ENCODE results near the gene TWNK.

GRCh38 chr10:100942229-100942628, 45.1 kb upstream of the TWNK start:
- TF ChIP-seq CTCF (IDR thresholded peaks at IDR 0.05) (no peak), MAX (IDR thresholded peaks at IDR 0.05) (no peak), SMC3 (IDR thresholded peaks at IDR 0.05) (no peak), POLR2A (IDR thresholded peaks at IDR 0.05; ENCODE audit: low read length) (no peak), EP300 (IDR thresholded peaks at IDR 0.05) (no peak), CHD4 (IDR thresholded peaks at IDR 0.05; ENCODE audit: borderline replicate concordance) (no peak), JUN (IDR thresholded peaks at IDR 0.05) (no peak), RFX5 (IDR thresholded peaks at IDR 0.05) (no peak), SREBF2 (IDR thresholded peaks at IDR 0.05) (no peak), NR3C1 (IDR thresholded peaks at IDR 0.05) (no peak), CHD2 (IDR thresholded peaks at IDR 0.05; ENCODE audit: low read length, partially characterized antibody) (no peak), RAD21 (conservative IDR thresholded peaks at IDR 0.05 in 1 of 2, IDR thresholded peaks at IDR 0.05 in 1 of 2) (no peak)
- TF ChIP-seq, protein P1, sequence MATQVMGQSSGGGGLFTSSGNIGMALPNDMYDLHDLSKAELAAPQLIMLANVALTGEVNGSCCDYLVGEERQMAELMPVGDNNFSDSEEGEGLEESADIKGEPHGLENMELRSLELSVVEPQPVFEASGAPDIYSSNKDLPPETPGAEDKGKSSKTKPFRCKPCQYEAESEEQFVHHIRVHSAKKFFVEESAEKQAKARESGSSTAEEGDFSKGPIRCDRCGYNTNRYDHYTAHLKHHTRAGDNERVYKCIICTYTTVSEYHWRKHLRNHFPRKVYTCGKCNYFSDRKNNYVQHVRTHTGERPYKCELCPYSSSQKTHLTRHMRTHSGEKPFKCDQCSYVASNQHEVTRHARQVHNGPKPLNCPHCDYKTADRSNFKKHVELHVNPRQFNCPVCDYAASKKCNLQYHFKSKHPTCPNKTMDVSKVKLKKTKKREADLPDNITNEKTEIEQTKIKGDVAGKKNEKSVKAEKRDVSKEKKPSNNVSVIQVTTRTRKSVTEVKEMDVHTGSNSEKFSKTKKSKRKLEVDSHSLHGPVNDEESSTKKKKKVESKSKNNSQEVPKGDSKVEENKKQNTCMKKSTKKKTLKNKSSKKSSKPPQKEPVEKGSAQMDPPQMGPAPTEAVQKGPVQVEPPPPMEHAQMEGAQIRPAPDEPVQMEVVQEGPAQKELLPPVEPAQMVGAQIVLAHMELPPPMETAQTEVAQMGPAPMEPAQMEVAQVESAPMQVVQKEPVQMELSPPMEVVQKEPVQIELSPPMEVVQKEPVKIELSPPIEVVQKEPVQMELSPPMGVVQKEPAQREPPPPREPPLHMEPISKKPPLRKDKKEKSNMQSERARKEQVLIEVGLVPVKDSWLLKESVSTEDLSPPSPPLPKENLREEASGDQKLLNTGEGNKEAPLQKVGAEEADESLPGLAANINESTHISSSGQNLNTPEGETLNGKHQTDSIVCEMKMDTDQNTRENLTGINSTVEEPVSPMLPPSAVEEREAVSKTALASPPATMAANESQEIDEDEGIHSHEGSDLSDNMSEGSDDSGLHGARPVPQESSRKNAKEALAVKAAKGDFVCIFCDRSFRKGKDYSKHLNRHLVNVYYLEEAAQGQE (IDR thresholded peaks at IDR 0.05), result no peak

All from A549 (cell line).